Measurements from ENCODE around the gene SEPTIN10.
"Not testable (repeated sequence)": the region's sequence is repeated elsewhere in the genome, so short reads cannot be mapped to it uniquely, and the experiment has no call there.

SEPTIN10 gene

DNA sequence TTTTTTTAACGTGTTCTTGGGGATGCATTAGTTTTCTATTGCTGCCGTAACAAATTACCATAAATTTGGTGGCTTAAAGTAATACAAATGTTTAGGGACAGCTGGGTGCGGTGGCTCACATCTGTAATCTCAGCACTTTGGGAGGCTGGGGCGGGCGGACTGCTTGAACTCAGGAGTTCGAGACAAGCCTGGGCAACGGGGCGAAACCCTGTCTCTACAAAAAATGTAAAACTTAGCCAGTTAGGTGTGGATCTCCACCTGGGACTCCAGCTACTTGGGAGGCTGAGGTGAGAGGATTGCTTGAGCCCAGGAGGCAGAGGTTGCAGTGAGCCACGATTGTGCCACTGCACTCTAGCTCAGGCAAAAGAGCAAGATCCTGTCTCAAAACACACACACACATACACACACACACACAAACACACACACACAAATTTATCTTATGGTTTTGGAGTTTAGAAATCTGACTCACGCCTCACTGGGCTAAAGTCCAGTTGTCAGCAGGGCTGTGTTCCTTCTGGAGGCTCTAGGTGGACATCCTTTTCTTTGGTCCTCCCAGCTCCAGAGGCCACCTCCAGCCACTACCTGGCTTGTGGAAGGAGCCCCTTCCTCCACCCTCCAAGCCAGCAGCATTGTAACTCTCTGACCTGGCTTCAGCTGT, 76.1 kb downstream of the SEPTIN10 start:
- no peak for TF ChIP-seq CTCF (IDR thresholded peaks at IDR 0.05; ENCODE audit: low read depth, low read length)
- no peak overlapping the region for H3K4me3 ChIP-seq (ENCODE audit: low read depth, low read length)

- not testable (repeated sequence) for H3K4me3 ChIP-seq (ENCODE audit: low read depth, low read length)
Observed at GRCh38 chr2:109536556-109536955, 77.2 kb downstream of the SEPTIN10 start.

DNA sequence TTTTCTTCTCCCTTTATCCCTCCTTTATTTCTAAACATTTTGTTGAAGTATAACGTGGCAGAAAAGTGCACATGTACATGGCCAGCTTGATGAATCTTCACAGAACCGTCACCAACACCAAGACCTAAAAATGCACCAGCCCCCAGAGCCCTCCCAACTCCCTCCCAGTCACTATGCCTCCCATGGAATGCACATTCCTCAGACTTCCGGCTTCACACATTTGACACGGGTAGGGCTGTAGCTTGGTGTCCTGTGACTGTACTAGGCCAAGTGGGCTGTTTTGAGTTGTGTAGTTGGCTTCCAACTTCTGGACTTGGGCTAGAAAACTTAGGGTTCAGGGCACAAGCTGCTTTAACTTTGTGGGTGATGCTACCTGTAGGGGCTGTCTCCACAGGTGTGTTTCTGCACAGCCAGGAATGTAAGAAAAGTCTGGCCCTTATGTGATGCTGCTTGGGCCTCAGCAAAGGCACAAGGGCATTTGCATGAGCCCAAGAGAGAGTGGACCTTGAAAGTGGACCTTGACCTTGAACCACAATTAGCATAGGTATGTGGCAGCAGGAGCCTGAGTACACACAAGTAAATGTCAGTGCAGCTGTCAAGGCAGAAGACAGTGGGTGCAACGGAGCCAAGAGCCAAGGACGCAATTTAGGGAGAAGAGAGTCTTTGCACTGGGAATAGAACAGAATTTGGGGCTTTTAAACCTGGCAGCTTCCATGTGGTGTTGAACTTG, 78.4 kb downstream of the SEPTIN10 start:
- no peak for TF ChIP-seq CTCF (IDR thresholded peaks at IDR 0.05; ENCODE audit: low read depth, low read length)
- H3K4me3 ChIP-seq (ENCODE audit: low read depth, low read length): no peak overlapping the region

DNA sequence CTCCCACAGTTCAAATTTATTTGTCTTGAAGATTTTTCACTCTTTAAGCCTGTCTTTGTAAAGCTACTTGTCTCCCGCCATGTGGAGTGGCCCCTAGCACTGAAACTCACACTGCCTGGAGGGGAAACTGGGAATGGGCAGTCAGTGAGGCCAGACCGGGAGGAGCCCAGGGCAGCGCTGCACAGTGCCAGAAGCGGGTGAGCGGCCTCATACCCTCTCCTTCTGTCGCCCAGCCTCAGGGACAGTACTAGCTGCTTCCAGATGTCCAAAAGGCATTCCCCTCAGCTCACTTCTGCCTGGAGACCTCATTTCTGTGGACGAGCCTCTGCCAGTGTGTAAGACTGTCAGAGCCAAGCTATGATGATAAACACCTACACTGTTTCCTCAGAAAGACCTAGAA, 79.9 kb downstream of the SEPTIN10 start:
- no peak overlapping the region for H3K4me3 ChIP-seq (ENCODE audit: low read depth, low read length)
- TF ChIP-seq CTCF (IDR thresholded peaks at IDR 0.05; ENCODE audit: low read depth, low read length): no peak

- TF ChIP-seq CTCF (IDR thresholded peaks at IDR 0.05; ENCODE audit: low read depth, low read length): no peak
- H3K4me3 ChIP-seq (ENCODE audit: low read depth, low read length): no peak overlapping the region
Observed at GRCh38 chr2:109532728-109533076, 81.1 kb downstream of the SEPTIN10 start.

DNA sequence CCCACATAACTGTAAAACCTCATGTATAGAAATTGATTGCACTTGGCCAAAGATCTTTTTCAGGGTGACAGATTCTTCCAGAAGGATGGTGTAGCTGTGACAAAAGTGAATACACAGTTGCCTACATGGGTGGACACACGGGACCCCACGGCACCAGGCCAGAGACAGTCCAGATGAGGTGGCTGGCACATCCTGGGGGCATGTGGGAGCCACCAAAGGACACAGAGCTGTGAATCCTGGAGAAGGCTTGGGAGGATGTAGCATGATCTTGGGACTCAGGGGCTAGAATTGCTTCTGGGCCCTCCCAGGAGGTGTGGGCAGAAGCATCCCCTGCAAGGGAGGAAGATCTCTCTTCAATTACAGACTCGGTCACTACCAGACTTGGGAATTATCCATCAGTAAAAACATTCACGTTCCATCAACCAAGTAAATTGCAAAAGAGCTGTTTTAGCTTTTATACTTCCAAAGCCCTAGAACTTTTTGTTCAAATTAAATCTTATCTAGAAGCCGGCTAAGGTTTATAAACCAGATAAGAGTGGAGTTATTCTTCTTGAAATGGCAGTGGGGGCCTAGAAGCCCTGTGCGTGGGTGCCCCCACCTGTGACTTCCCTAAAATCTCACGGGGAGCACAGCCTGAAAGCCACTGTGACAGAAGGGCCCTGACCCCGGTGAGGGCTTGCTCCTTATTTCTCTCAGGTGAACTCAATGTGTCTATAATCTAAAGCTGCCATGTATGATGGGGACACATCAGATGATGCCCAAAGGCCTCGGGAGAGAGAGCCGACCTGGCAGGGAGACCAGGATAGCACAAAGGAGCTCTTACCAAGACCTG, 81.7 kb downstream of the SEPTIN10 start:
- no peak for TF ChIP-seq CTCF (IDR thresholded peaks at IDR 0.05; ENCODE audit: low read depth, low read length)
- no peak overlapping the region for H3K4me3 ChIP-seq (ENCODE audit: low read depth, low read length)

- no peak overlapping the region for H3K4me3 ChIP-seq (ENCODE audit: low read depth, low read length)
- TF ChIP-seq CTCF (IDR thresholded peaks at IDR 0.05; ENCODE audit: low read depth, low read length): no peak
Observed at GRCh38 chr2:109531221-109531620, 82.5 kb downstream of the SEPTIN10 start.
